Esophagus squamous epithelium (tissue), 5 donors: Measurements from ENCODE around the gene IL6R. TPM values are rescaled to one million over a fixed set of nuclear protein-coding genes. Genes with fewer than 3 reads are reported as not detected.
"Not testable (repeated sequence)": the region's sequence is repeated elsewhere in the genome, so short reads cannot be mapped to it uniquely, and the experiment has no call there.

Source experiments
- DNase-seq: peaks from one replicate; lab custom pipeline; 2025; lab: John Stamatoyannopoulos, UW
- H3K27ac ChIP-seq, 4 donors: fragments of 200-600 bp; sonication (generic); one replicate each; pipeline ENCODE4 v1.5.1; 2016 to 2019; ENCODE audit warnings: mild to moderate bottlenecking in 1 of 4
- H3K27me3 ChIP-seq, 4 donors: fragments of 200-600 bp; sonication (generic); 1 replicate in 3 of 4; 2 replicates in 1 of 4; pipeline versions ENCODE4 v1.5.1 to v1.6.0; 2017 to 2021; ENCODE audit warnings: antibody characterized with exemption in 1 of 4
- H3K36me3 ChIP-seq, 3 donors: fragments of 200-600 bp; sonication (generic); one replicate each; pipeline ENCODE4 v1.5.1; 2016 to 2019
- H3K4me1 ChIP-seq, 3 donors: fragments of 200-600 bp; sonication (generic); one replicate each; pipeline ENCODE4 v1.5.1; 2017 to 2019
- H3K4me3 ChIP-seq, 4 donors: fragments of 200-600 bp; sonication (generic); 1 replicate in 3 of 4; 2 replicates in 1 of 4; pipeline ENCODE4 v1.5.1; 2016 to 2019; ENCODE audit warnings: mild to moderate bottlenecking in 2 of 4, moderate library complexity in 1 of 4
- H3K9me3 ChIP-seq, 3 donors: fragments of 200-600 bp; sonication (generic); one replicate each; pipeline ENCODE4 v1.5.1; 2016 to 2019
- CTCF ChIP-seq, 6 experiments: fragments of 450-650 bp in 4 of 6; fragments of 200-600 bp in 2 of 6; sonication (generic) in 2 of 6; IDR thresholded peaks; one replicate each; pipeline ENCODE4 v1.5.1; 2016 to 2019; ENCODE audit warnings: antibody characterized with exemption in 6 of 6, mild to moderate bottlenecking in 4 of 6, moderate library complexity in 4 of 6
- POLR2A ChIP-seq, 4 donors: fragments of 450-650 bp; IDR thresholded peaks; one replicate each; pipeline ENCODE4 v1.6.1; 2017; ENCODE audit warnings: antibody characterized with exemption in 4 of 4, mild to moderate bottlenecking in 4 of 4, moderate library complexity in 3 of 4
- WGBS, 2 donors: methylation state at CpG; one replicate each; pipeline ENCODE4 v1.1.5; 2018; 5-methylcytosine and 5-hydroxymethylcytosine counted together
- intact Hi-C: fragments of 100-400 bp; cut with DNase I; formaldehyde crosslinking; loops from one replicate; pipeline ENCODE4 v1.15.0; 2022
- total RNA-seq, 4 donors: library from RNA; depleted of rRNA; stranded (reverse); fragments of >200 nt; gene quantifications; one replicate each; pipeline ENCODE4 v1.1.0, GENCODE V29; 2016
- donor health status: DM: yes; HTN: yes; CAD: no.

IL6R gene
- total RNA-seq, 4 donors from 2014 or later, result 6.4 to 47.7 (median 8.1) TPM

GRCh38 chr1:154419620-154420571, 14.8 kb downstream of the IL6R start:
- TF ChIP-seq POLR2A (IDR thresholded peaks at IDR 0.05) (peak in 1 of 4 donors; percentile 35), CTCF (IDR thresholded peaks at IDR 0.05) (no peak)
- peak; percentile 33 for DNase-seq
- peak overlapping the region in 3 of 4 donors; percentile 1 to 43 (median 21) for H3K4me3 ChIP-seq
- H3K36me3 ChIP-seq, result no peaks in the 10 kb centered on the region
- H3K9me3 ChIP-seq, result no peaks in the 10 kb centered on the region
- no peaks in the 10 kb centered on the region for H3K27me3 ChIP-seq
- WGBS, 2 donors, result 5 to 14% methylated on average over 6 to 12 of the region's 13 CpGs
- peak overlapping the region; percentile 76 to 96 (median 94) for H3K27ac ChIP-seq
- H3K4me1 ChIP-seq, result peaks cover 66 to 97% (median 78%) of the 10 kb centered on the region in 3 donors
- intact Hi-C loops, result no loop called here

GRCh38 chr1:154420961-154421924, 16.1 kb downstream of the IL6R start:
- DNase-seq, result no peak
- TF ChIP-seq POLR2A (IDR thresholded peaks at IDR 0.05) (no peak), CTCF (IDR thresholded peaks at IDR 0.05) (no peak)
- Histone ChIP-seq H3K27ac (peak overlapping the region; percentile 76 to 96 (median 94)), H3K36me3 (no peaks in the 10 kb centered on the region), H3K4me1 (peaks cover 66 to 98% (median 74%) of the 10 kb centered on the region in 3 donors), H3K27me3 (no peaks in the 10 kb centered on the region), H3K4me3 (no peak overlapping the region), H3K9me3 (no peaks in the 10 kb centered on the region)
- WGBS, 2 donors, result 58 to 81% methylated on average over 8 to 9 of the region's 10 CpGs
- intact Hi-C loops, result no loop called here

- DNase-seq, H3K4me3 ChIP-seq, intact Hi-C loops, H3K9me3 ChIP-seq, H3K27me3 ChIP-seq, H3K36me3 ChIP-seq: not testable (repeated sequence)
- WGBS, 2 donors, result 31 to 35% methylated on average over 7 to 8 of the region's 8 CpGs
- H3K4me1 ChIP-seq, result peaks cover 68 to 98% (median 74%) of the 10 kb centered on the region in 3 donors
- peak overlapping the region; percentile 76 to 96 (median 94) for H3K27ac ChIP-seq
Observed at GRCh38 chr1:154422049-154422448, 16.9 kb downstream of the IL6R start.

GRCh38 chr1:154422521-154422920, 17.4 kb downstream of the IL6R start:
- Histone ChIP-seq H3K4me1 (peaks cover 72 to 98% (median 79%) of the 10 kb centered on the region in 3 donors), H3K36me3 (no peaks in the 10 kb centered on the region), H3K27ac (peak overlapping the region; percentile 76 to 96 (median 94)), H3K4me3 (no peak overlapping the region), H3K9me3 (no peaks in the 10 kb centered on the region), H3K27me3 (no peaks in the 10 kb centered on the region)
- TF ChIP-seq POLR2A (IDR thresholded peaks at IDR 0.05), result no peak
- no peak for DNase-seq
- intact Hi-C loops, result no loop called here
- 29 to 47% methylated on average over 2 to 8 of the region's 9 CpGs for WGBS, 2 donors

- intact Hi-C loops, result no loop called here
- H3K27me3 ChIP-seq, result no peaks in the 10 kb centered on the region
- H3K36me3 ChIP-seq, result no peaks in the 10 kb centered on the region
- H3K27ac ChIP-seq, result peak overlapping the region; percentile 76 to 95 (median 89)
- no peak overlapping the region for H3K4me3 ChIP-seq
- 18 to 26% methylated on average over 5 of the region's 5 CpGs for WGBS, 2 donors
- DNase-seq, result no peak
- no peak for TF ChIP-seq POLR2A (IDR thresholded peaks at IDR 0.05)
- TF ChIP-seq CTCF (IDR thresholded peaks at IDR 0.05), result no peak
- peaks cover 74 to 98% (median 80%) of the 10 kb centered on the region in 3 donors for H3K4me1 ChIP-seq
- no peaks in the 10 kb centered on the region for H3K9me3 ChIP-seq
Observed at GRCh38 chr1:154423304-154423987, 18.3 kb downstream of the IL6R start.
